Measurements from ENCODE around the gene PHF12. TPM values are rescaled to one million over a fixed set of nuclear protein-coding genes. Genes with fewer than 3 reads are reported as not detected.

The PHF12 gene
- total RNA-seq, 1 donor from 2014 or later = 56.1 TPM

- H3K36me3 Mint-ChIP-seq (ENCODE audit: low read depth, unreplicated experiment) = peaks cover 4% of the 10 kb centered on the region
- no peak overlapping the region for H3K27ac Mint-ChIP-seq (ENCODE audit: unreplicated experiment)
- TF ChIP-seq CTCF (IDR thresholded peaks at IDR 0.05; ENCODE audit: unreplicated experiment) = no peak
- no peaks in the 10 kb centered on the region for H3K9me3 Mint-ChIP-seq (ENCODE audit: unreplicated experiment)
- peaks cover 15% of the 10 kb centered on the region for H3K27me3 Mint-ChIP-seq (ENCODE audit: unreplicated experiment)
- H3K4me1 Mint-ChIP-seq (ENCODE audit: unreplicated experiment) = peaks cover 12% of the 10 kb centered on the region
- no peak for DNase-seq (ENCODE audit: low spot score)
- H3K4me3 Mint-ChIP-seq (ENCODE audit: unreplicated experiment) = no peak overlapping the region
Observed at GRCh38 chr17:28970879-28971278, 19.6 kb upstream of the PHF12 start.

- Mint-ChIP-seq H3K27me3 (ENCODE audit: unreplicated experiment) (peaks cover 14% of the 10 kb centered on the region), H3K36me3 (ENCODE audit: low read depth, unreplicated experiment) (peaks cover 4% of the 10 kb centered on the region), H3K4me3 (ENCODE audit: unreplicated experiment) (no peak overlapping the region), H3K9me3 (ENCODE audit: unreplicated experiment) (no peaks in the 10 kb centered on the region), H3K27ac (ENCODE audit: unreplicated experiment) (no peak overlapping the region), H3K4me1 (ENCODE audit: unreplicated experiment) (peaks cover 12% of the 10 kb centered on the region)
- no peak for DNase-seq (ENCODE audit: low spot score)
- no peak for TF ChIP-seq CTCF (IDR thresholded peaks at IDR 0.05; ENCODE audit: unreplicated experiment)
Observed at GRCh38 chr17:28969706-28970393, 18.5 kb upstream of the PHF12 start.

GRCh38 chr17:28968914-28969295 lies 17.6 kb upstream of the PHF12 start:
- peaks cover 4% of the 10 kb centered on the region for H3K4me1 Mint-ChIP-seq (ENCODE audit: unreplicated experiment)
- no peaks in the 10 kb centered on the region for H3K9me3 Mint-ChIP-seq (ENCODE audit: unreplicated experiment)
- H3K27me3 Mint-ChIP-seq (ENCODE audit: unreplicated experiment) = peaks cover 9% of the 10 kb centered on the region

GRCh38 chr17:28968231-28968913 lies 17.1 kb upstream of the PHF12 start:
- Mint-ChIP-seq H3K9me3 (ENCODE audit: unreplicated experiment) (no peaks in the 10 kb centered on the region), H3K4me3 (ENCODE audit: unreplicated experiment) (peak overlapping the region; percentile 26), H3K27ac (ENCODE audit: unreplicated experiment) (no peak overlapping the region), H3K27me3 (ENCODE audit: unreplicated experiment) (peaks cover 10% of the 10 kb centered on the region), H3K36me3 (ENCODE audit: low read depth, unreplicated experiment) (no peaks in the 10 kb centered on the region), H3K4me1 (ENCODE audit: unreplicated experiment) (peaks cover 4% of the 10 kb centered on the region)
- TF ChIP-seq CTCF (IDR thresholded peaks at IDR 0.05; ENCODE audit: unreplicated experiment) = no peak
- DNase-seq (ENCODE audit: low spot score) = no peak

More at GRCh38 chr17:28968914-28969295, 17.6 kb upstream of the PHF12 start:
- H3K4me3 Mint-ChIP-seq (ENCODE audit: unreplicated experiment) = peak overlapping the region; percentile 26
- TF ChIP-seq CTCF (IDR thresholded peaks at IDR 0.05; ENCODE audit: unreplicated experiment) = no peak
- H3K36me3 Mint-ChIP-seq (ENCODE audit: low read depth, unreplicated experiment) = no peaks in the 10 kb centered on the region
- no peak for DNase-seq (ENCODE audit: low spot score)
- no peak overlapping the region for H3K27ac Mint-ChIP-seq (ENCODE audit: unreplicated experiment)

Data from endothelial cell (in vitro differentiated cells).